GM23248 (cell line): ENCODE measurements around the gene CTNS.

Experiments
- EZH2 ChIP-seq: fragments of 200-600 bp; sonication (generic); IDR thresholded peaks from 2 replicates; pipeline ENCODE4 v1.6.1; 2018; ENCODE audit warnings: antibody characterized with exemption, mild to moderate bottlenecking; ENCODE audit not compliant: insufficient read depth, poor library complexity, severe bottlenecking
- EZH2phosphoT487 ChIP-seq: fragments of 200-600 bp; sonication (generic); IDR thresholded peaks from 2 replicates; pipeline ENCODE4 v1.6.1; 2018; ENCODE audit warnings: antibody characterized with exemption, moderate library complexity, mild to moderate bottlenecking, low read depth; ENCODE audit not compliant: insufficient read depth

- TF ChIP-seq EZH2phosphoT487: no peak
- TF ChIP-seq EZH2: no peak
These were observed 53.6 kb downstream of the CTNS start for GRCh38 chr17:3690094-3690715.
